ENCODE data around the gene AP3B1.

DNA sequence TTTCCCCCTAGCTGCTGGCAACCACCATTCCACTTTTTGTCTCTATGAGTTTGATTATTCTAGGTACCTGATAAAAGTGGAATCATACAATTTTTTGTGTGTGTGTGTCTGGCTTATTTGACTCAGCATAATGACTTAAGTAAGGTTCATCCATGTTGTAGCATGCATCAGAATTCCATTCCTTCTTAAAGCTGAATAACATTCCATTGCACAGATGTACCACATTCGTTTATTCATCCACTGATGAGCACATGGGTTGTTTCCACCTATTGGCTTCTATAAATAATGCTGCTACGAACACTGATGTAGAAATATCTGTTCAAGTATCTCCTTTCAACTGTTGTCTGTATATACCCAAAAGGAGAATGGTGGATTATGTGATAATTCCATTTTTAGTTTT is 33.7 kb downstream of the AP3B1 start:
- TF ChIP-seq TEAD4 (CRISPR knock-in tag; IDR thresholded peaks at IDR 0.05) (no peak), PRRX2 (CRISPR knock-in tag; IDR thresholded peaks at IDR 0.05) (no peak), FOXK1 (CRISPR knock-in tag; IDR thresholded peaks at IDR 0.05) (no peak), NFATC4 (CRISPR knock-in tag; IDR thresholded peaks at IDR 0.05) (no peak), CREM (CRISPR knock-in tag; IDR thresholded peaks at IDR 0.05) (no peak), ETV6 (CRISPR knock-in tag; IDR thresholded peaks at IDR 0.05) (no peak), CREB1 (CRISPR knock-in tag; IDR thresholded peaks at IDR 0.05) (no peak)
- TF ChIP-seq, protein P1, sequence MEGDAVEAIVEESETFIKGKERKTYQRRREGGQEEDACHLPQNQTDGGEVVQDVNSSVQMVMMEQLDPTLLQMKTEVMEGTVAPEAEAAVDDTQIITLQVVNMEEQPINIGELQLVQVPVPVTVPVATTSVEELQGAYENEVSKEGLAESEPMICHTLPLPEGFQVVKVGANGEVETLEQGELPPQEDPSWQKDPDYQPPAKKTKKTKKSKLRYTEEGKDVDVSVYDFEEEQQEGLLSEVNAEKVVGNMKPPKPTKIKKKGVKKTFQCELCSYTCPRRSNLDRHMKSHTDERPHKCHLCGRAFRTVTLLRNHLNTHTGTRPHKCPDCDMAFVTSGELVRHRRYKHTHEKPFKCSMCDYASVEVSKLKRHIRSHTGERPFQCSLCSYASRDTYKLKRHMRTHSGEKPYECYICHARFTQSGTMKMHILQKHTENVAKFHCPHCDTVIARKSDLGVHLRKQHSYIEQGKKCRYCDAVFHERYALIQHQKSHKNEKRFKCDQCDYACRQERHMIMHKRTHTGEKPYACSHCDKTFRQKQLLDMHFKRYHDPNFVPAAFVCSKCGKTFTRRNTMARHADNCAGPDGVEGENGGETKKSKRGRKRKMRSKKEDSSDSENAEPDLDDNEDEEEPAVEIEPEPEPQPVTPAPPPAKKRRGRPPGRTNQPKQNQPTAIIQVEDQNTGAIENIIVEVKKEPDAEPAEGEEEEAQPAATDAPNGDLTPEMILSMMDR (IDR thresholded peaks at IDR 0.05): no peak
- TF ChIP-seq, protein P2, sequence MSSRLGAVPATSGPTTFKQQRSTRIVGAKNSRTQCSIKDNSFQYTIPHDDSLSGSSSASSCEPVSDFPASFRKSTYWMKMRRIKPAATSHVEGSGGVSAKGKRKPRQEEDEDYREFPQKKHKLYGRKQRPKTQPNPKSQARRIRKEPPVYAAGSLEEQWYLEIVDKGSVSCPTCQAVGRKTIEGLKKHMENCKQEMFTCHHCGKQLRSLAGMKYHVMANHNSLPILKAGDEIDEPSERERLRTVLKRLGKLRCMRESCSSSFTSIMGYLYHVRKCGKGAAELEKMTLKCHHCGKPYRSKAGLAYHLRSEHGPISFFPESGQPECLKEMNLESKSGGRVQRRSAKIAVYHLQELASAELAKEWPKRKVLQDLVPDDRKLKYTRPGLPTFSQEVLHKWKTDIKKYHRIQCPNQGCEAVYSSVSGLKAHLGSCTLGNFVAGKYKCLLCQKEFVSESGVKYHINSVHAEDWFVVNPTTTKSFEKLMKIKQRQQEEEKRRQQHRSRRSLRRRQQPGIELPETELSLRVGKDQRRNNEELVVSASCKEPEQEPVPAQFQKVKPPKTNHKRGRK (CRISPR knock-in tag; IDR thresholded peaks at IDR 0.05; ENCODE audit: borderline replicate concordance): no peak
- TF ChIP-seq, protein P3, sequence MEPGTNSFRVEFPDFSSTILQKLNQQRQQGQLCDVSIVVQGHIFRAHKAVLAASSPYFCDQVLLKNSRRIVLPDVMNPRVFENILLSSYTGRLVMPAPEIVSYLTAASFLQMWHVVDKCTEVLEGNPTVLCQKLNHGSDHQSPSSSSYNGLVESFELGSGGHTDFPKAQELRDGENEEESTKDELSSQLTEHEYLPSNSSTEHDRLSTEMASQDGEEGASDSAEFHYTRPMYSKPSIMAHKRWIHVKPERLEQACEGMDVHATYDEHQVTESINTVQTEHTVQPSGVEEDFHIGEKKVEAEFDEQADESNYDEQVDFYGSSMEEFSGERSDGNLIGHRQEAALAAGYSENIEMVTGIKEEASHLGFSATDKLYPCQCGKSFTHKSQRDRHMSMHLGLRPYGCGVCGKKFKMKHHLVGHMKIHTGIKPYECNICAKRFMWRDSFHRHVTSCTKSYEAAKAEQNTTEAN (CRISPR knock-in tag; IDR thresholded peaks at IDR 0.05): no peak
